ENCODE measurements around the gene TRIM14. TPM values are rescaled to one million over a fixed set of nuclear protein-coding genes. Genes with fewer than 3 reads are reported as not detected.

The TRIM14 gene
- total and polyA plus RNA-seq, 10 of the 15 experiments (the other 5 are each of a cell fraction or from before 2014, with no cell fraction given) = 8.6 to 53.3 (median 35.7) TPM

DNA sequence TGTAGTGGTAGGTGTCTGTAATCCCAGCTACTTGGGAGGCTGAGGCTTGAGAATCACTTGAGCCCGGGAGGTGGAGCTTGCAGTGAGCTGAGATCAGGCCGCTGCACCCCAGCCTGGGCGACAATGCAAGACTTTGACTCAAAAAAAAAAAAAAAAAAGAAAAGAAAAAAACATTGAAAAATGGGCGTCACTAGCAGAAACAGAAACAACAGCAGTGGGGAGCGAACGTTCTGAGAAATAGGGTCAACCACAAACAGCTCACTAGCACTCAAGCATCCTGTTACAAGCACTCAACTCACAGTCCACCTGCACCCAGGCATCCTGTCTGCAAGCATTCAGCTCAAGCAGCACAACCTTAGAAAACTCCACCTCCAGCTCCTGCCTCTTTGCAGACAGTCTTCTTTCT, 17.2 kb downstream of the TRIM14 start (continued):
- TF ChIP-seq PML (IDR thresholded peaks at IDR 0.05; ENCODE audit: low read length) = no peak
- no peak for TF ChIP-seq SREBF2 (IDR thresholded peaks at IDR 0.05; ENCODE audit: low read length)
- TF ChIP-seq RAD51 (IDR thresholded peaks at IDR 0.05) = no peak
- TF ChIP-seq CBX5 (IDR thresholded peaks at IDR 0.05; ENCODE audit: low read depth) = peak; percentile 77; the same call in 1 of the 2 replicates
- no peak for TF ChIP-seq NRF1 (conservative IDR thresholded peaks at IDR 0.05; ENCODE audit: low read depth, low read length)
- TF ChIP-seq CREM (IDR thresholded peaks at IDR 0.05; ENCODE audit: low read depth) = peak; percentile 67
- TF ChIP-seq RBBP5 (conservative IDR thresholded peaks at IDR 0.05) = no peak
- no peak for TF ChIP-seq ZZZ3 (IDR thresholded peaks at IDR 0.05; ENCODE audit: control insufficient read depth, insufficient read length, low read depth)
- TF ChIP-seq NBN (IDR thresholded peaks at IDR 0.05) = peak; percentile 99
- TF ChIP-seq, protein P1, sequence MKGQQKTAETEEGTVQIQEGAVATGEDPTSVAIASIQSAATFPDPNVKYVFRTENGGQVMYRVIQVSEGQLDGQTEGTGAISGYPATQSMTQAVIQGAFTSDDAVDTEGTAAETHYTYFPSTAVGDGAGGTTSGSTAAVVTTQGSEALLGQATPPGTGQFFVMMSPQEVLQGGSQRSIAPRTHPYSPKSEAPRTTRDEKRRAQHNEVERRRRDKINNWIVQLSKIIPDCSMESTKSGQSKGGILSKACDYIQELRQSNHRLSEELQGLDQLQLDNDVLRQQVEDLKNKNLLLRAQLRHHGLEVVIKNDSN (IDR thresholded peaks at IDR 0.05; ENCODE audit: borderline replicate concordance, extremely low read length, insufficient read depth, low read depth, low read length) = no peak
- peak; percentile 30; the same call in 1 of the 2 replicates for TF ChIP-seq MXI1 (IDR thresholded peaks at IDR 0.05; ENCODE audit: low read depth, low read length)
- TF ChIP-seq, protein P2, sequence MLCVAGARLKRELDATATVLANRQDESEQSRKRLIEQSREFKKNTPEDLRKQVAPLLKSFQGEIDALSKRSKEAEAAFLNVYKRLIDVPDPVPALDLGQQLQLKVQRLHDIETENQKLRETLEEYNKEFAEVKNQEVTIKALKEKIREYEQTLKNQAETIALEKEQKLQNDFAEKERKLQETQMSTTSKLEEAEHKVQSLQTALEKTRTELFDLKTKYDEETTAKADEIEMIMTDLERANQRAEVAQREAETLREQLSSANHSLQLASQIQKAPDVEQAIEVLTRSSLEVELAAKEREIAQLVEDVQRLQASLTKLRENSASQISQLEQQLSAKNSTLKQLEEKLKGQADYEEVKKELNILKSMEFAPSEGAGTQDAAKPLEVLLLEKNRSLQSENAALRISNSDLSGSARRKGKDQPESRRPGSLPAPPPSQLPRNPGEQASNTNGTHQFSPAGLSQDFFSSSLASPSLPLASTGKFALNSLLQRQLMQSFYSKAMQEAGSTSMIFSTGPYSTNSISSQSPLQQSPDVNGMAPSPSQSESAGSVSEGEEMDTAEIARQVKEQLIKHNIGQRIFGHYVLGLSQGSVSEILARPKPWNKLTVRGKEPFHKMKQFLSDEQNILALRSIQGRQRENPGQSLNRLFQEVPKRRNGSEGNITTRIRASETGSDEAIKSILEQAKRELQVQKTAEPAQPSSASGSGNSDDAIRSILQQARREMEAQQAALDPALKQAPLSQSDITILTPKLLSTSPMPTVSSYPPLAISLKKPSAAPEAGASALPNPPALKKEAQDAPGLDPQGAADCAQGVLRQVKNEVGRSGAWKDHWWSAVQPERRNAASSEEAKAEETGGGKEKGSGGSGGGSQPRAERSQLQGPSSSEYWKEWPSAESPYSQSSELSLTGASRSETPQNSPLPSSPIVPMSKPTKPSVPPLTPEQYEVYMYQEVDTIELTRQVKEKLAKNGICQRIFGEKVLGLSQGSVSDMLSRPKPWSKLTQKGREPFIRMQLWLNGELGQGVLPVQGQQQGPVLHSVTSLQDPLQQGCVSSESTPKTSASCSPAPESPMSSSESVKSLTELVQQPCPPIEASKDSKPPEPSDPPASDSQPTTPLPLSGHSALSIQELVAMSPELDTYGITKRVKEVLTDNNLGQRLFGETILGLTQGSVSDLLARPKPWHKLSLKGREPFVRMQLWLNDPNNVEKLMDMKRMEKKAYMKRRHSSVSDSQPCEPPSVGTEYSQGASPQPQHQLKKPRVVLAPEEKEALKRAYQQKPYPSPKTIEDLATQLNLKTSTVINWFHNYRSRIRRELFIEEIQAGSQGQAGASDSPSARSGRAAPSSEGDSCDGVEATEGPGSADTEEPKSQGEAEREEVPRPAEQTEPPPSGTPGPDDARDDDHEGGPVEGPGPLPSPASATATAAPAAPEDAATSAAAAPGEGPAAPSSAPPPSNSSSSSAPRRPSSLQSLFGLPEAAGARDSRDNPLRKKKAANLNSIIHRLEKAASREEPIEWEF (IDR thresholded peaks at IDR 0.05; ENCODE audit: insufficient replicate concordance, low read depth, low read length) = no peak
- TF ChIP-seq WRNIP1 (IDR thresholded peaks at IDR 0.05; ENCODE audit: borderline replicate concordance, low read depth, low read length) = no peak
- TF ChIP-seq, protein P3, sequence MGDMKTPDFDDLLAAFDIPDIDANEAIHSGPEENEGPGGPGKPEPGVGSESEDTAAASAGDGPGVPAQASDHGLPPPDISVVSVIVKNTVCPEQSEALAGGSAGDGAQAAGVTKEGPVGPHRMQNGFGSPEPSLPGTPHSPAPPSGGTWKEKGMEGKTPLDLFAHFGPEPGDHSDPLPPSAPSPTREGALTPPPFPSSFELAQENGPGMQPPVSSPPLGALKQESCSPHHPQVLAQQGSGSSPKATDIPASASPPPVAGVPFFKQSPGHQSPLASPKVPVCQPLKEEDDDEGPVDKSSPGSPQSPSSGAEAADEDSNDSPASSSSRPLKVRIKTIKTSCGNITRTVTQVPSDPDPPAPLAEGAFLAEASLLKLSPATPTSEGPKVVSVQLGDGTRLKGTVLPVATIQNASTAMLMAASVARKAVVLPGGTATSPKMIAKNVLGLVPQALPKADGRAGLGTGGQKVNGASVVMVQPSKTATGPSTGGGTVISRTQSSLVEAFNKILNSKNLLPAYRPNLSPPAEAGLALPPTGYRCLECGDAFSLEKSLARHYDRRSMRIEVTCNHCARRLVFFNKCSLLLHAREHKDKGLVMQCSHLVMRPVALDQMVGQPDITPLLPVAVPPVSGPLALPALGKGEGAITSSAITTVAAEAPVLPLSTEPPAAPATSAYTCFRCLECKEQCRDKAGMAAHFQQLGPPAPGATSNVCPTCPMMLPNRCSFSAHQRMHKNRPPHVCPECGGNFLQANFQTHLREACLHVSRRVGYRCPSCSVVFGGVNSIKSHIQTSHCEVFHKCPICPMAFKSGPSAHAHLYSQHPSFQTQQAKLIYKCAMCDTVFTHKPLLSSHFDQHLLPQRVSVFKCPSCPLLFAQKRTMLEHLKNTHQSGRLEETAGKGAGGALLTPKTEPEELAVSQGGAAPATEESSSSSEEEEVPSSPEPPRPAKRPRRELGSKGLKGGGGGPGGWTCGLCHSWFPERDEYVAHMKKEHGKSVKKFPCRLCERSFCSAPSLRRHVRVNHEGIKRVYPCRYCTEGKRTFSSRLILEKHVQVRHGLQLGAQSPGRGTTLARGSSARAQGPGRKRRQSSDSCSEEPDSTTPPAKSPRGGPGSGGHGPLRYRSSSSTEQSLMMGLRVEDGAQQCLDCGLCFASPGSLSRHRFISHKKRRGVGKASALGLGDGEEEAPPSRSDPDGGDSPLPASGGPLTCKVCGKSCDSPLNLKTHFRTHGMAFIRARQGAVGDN (IDR thresholded peaks at IDR 0.05) = no peak
- TF ChIP-seq RFX5 (IDR thresholded peaks at IDR 0.05; ENCODE audit: low read depth, low read length) = no peak
- no peak; the same call in 1 of the 2 replicates for TF ChIP-seq TARDBP (IDR thresholded peaks at IDR 0.05; ENCODE audit: borderline replicate concordance)
- TF ChIP-seq HDGF (IDR thresholded peaks at IDR 0.05) = peak; percentile 84
- TF ChIP-seq, protein P4, sequence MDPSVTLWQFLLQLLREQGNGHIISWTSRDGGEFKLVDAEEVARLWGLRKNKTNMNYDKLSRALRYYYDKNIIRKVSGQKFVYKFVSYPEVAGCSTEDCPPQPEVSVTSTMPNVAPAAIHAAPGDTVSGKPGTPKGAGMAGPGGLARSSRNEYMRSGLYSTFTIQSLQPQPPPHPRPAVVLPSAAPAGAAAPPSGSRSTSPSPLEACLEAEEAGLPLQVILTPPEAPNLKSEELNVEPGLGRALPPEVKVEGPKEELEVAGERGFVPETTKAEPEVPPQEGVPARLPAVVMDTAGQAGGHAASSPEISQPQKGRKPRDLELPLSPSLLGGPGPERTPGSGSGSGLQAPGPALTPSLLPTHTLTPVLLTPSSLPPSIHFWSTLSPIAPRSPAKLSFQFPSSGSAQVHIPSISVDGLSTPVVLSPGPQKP (IDR thresholded peaks at IDR 0.05; ENCODE audit: low read depth, low read length) = no peak
- TF ChIP-seq, protein P5, sequence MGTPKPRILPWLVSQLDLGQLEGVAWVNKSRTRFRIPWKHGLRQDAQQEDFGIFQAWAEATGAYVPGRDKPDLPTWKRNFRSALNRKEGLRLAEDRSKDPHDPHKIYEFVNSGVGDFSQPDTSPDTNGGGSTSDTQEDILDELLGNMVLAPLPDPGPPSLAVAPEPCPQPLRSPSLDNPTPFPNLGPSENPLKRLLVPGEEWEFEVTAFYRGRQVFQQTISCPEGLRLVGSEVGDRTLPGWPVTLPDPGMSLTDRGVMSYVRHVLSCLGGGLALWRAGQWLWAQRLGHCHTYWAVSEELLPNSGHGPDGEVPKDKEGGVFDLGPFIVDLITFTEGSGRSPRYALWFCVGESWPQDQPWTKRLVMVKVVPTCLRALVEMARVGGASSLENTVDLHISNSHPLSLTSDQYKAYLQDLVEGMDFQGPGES (IDR thresholded peaks at IDR 0.05) = no peak
- 0 out of 2 replicates have a peak, but pooled peaks have one; percentile 20 for TF ChIP-seq JUNB (IDR thresholded peaks at IDR 0.05)
